ENCODE measurements around the gene AMMECR1. TPM values are rescaled to one million over a fixed set of nuclear protein-coding genes. Genes with fewer than 3 reads are reported as not detected.

Gene AMMECR1
- polyA plus RNA-seq, 3 donors, result 2.1 to 3.3 (median 2.9) TPM

GRCh38 chrX:110359273-110359672, 41.4 kb upstream of the AMMECR1 start:
- H3K4me2 ChIP-seq (replicated peaks; ENCODE audit: extremely low read depth, low read length, poor library complexity, severe bottlenecking), result no peak overlapping the region
- intact Hi-C loops (cut with micrococcal nuclease), result no loop called here
- no CpG with 5 or more reads among the region's 1 CpG for WGBS (ENCODE audit: insufficient coverage)

GRCh38 chrX:110358548-110358947, 40.7 kb upstream of the AMMECR1 start, which contains the start of gene RTL9:
TSS of gene RTL9 (plus strand) at chrX:110358848. CDS start at chrX:110450618, 91,770 bp downstream.
- Mint-ChIP-seq H3K27me3 (ENCODE audit: low read depth in 3 of 3) (peaks cover 0 to 4% (median 0%) of the 10 kb centered on the region in 3 donors), H3K9me3 (no peaks in the 10 kb centered on the region), H3K4me3 (no peak within 1 kb of the TSS), H3K36me3 (no peaks in the 10 kb centered on the region), H3K4me1 (no peaks in the 10 kb centered on the region), H3K27ac (no peak within 1 kb of the TSS)
- Histone ChIP-seq H3K9ac (ENCODE audit: insufficient read depth, low read length, poor library complexity, severe bottlenecking) (no peak within 1 kb of the TSS), H3K36me3 (replicated peaks in 1 of 2; ENCODE audit: control insufficient read depth in 1 of 2, insufficient read depth in 2 of 2, low read length in 2 of 2) (no peaks in the 10 kb centered on the region), H3K27ac (ENCODE audit: low read depth in 1 of 2, low read length in 2 of 2) (no peak within 1 kb of the TSS), H3K79me2 (ENCODE audit: insufficient read depth, low read length) (no peaks in the 10 kb centered on the region), H3K4me2 (replicated peaks; ENCODE audit: extremely low read depth, low read length, poor library complexity, severe bottlenecking) (no peak within 1 kb of the TSS), H3K27me3 (ENCODE audit: control insufficient read depth in 2 of 2, insufficient read depth in 2 of 2, low read length in 2 of 2) (peaks cover 0 to 3% of the 10 kb centered on the region in 2 donors), H2AFZ (ENCODE audit: insufficient read depth, low read depth, low read length, poor library complexity, severe bottlenecking) (no peak within 1 kb of the TSS), H3K4me1 (ENCODE audit: control insufficient read depth in 1 of 2, insufficient read depth in 2 of 2, low read length in 2 of 2) (no peaks in the 10 kb centered on the region), H3K9me3 (replicated peaks in 1 of 2; ENCODE audit: control insufficient read depth in 1 of 2, insufficient read depth in 1 of 2, low read length in 2 of 2) (no peaks in the 10 kb centered on the region), H3K4me3 (replicated peaks in 1 of 3; ENCODE audit: low read depth in 2 of 3, low read length in 3 of 3) (no peak within 1 kb of the TSS), H4K20me1 (ENCODE audit: insufficient read depth, low read length) (no peaks in the 10 kb centered on the region)
- intact Hi-C loops (cut with micrococcal nuclease), result no loop called here
- no CpG with 5 or more reads among the region's 2 CpGs for WGBS (ENCODE audit: insufficient coverage)
- no peak for DNase-seq
- TF ChIP-seq CTCF (IDR thresholded peaks at IDR 0.05), result no peak

More at GRCh38 chrX:110359273-110359672, 41.4 kb upstream of the AMMECR1 start:
- Histone ChIP-seq H3K9me3 (replicated peaks in 1 of 2; ENCODE audit: control insufficient read depth in 1 of 2, insufficient read depth in 1 of 2, low read length in 2 of 2) (no peaks in the 10 kb centered on the region), H3K9ac (ENCODE audit: insufficient read depth, low read length, poor library complexity, severe bottlenecking) (no peak overlapping the region), H3K79me2 (ENCODE audit: insufficient read depth, low read length) (no peaks in the 10 kb centered on the region), H4K20me1 (ENCODE audit: insufficient read depth, low read length) (no peaks in the 10 kb centered on the region), H3K27me3 (ENCODE audit: control insufficient read depth in 2 of 2, insufficient read depth in 2 of 2, low read length in 2 of 2) (peaks cover 0 to 3% of the 10 kb centered on the region in 2 donors), H3K27ac (ENCODE audit: low read depth in 1 of 2, low read length in 2 of 2) (no peak overlapping the region), H3K4me3 (replicated peaks in 1 of 3; ENCODE audit: low read depth in 2 of 3, low read length in 3 of 3) (no peak overlapping the region), H2AFZ (ENCODE audit: insufficient read depth, low read depth, low read length, poor library complexity, severe bottlenecking) (no peak overlapping the region), H3K36me3 (replicated peaks in 1 of 2; ENCODE audit: control insufficient read depth in 1 of 2, insufficient read depth in 2 of 2, low read length in 2 of 2) (no peaks in the 10 kb centered on the region), H3K4me1 (ENCODE audit: control insufficient read depth in 1 of 2, insufficient read depth in 2 of 2, low read length in 2 of 2) (no peaks in the 10 kb centered on the region)
- Mint-ChIP-seq H3K36me3 (no peaks in the 10 kb centered on the region), H3K4me3 (no peak overlapping the region), H3K27ac (no peak overlapping the region), H3K4me1 (no peaks in the 10 kb centered on the region), H3K27me3 (ENCODE audit: low read depth in 3 of 3) (peaks cover 0 to 4% (median 0%) of the 10 kb centered on the region in 3 donors), H3K9me3 (no peaks in the 10 kb centered on the region)
- no peak for DNase-seq
- TF ChIP-seq CTCF (IDR thresholded peaks at IDR 0.05), result no peak

Data from CD14-positive monocyte (primary cell).